PC-3 (cell line): ENCODE data around the gene STK36. TPM values are rescaled to one million over a fixed set of nuclear protein-coding genes. Genes with fewer than 3 reads are reported as not detected.

Experiments
- ATAC-seq: fragments of 200-7000 bp; cut with Tn5 transposase; 2 replicates; pipeline ENCODE4 v1.9.1; 2020; ENCODE audit warnings: mild to moderate bottlenecking, moderate library complexity
- Bru-seq: library from RNA; stranded (reverse); fragments of 400-500 nt; gene quantifications from one replicate; lab custom pipeline; 2021; lab: Mats Ljungman, UMichigan
- BruChase-seq, 2 experiments: library from RNA; stranded (reverse); fragments of 400-500 nt; gene quantifications; one replicate each; lab custom pipeline; 2021; lab: Mats Ljungman, UMichigan
- BruUV-seq: library from RNA; stranded (reverse); fragments of 400-500 nt; replicated peaks from 2 replicates; lab custom pipeline; 2021; lab: Mats Ljungman, UMichigan
- CTCF ChIA-PET: fragments of 300-600 bp; sonication (Branson Sonifier 250); formaldehyde crosslinking; loops from one replicate; lab custom pipeline; 2022; ENCODE audit warnings: antibody characterized with exemption; lab: Charles Lee
- POLR2A ChIA-PET: fragments of 300-600 bp; sonication (Branson Sonifier 250); formaldehyde crosslinking; loops from one replicate; lab custom pipeline; 2022; ENCODE audit warnings: antibody characterized with exemption; ENCODE audit not compliant: unreplicated experiment; lab: Charles Lee
- DNase-seq: peaks from one replicate; pipeline ENCODE4 v3.0.0-alpha.2; 2015
- H2AFZ ChIP-seq: fragments of 300-600 bp; sonication (generic); 2 replicates; pipeline ENCODE4 v1.6.0; 2016; ENCODE audit warnings: antibody characterized with exemption, low read length
- H3F3A ChIP-seq: fragments of 300-600 bp; sonication (generic); one replicate; pipeline ENCODE4 v1.6.0; 2017; ENCODE audit warnings: antibody characterized with exemption, low read length, control low read depth, mild to moderate bottlenecking; ENCODE audit not compliant: unreplicated experiment
- H3K27ac ChIP-seq: fragments of 300-600 bp; sonication (generic); 2 replicates; pipeline ENCODE4 v1.5.1; 2016; ENCODE audit warnings: mild to moderate bottlenecking, low read length
- H3K27me3 ChIP-seq: fragments of 300-600 bp; sonication (generic); 2 replicates; pipeline ENCODE4 v1.6.1; 2016; ENCODE audit warnings: low read length, mixed read lengths
- H3K36me3 ChIP-seq: fragments of 300-600 bp; sonication (generic); 2 replicates; pipeline ENCODE4 v1.6.1; 2016; ENCODE audit warnings: low read depth, mixed run types, low read length, mixed read lengths
- H3K4me1 ChIP-seq: fragments of 300-600 bp; sonication (generic); 2 replicates; pipeline ENCODE4 v1.5.1; 2016; ENCODE audit warnings: low read length; ENCODE audit not compliant: insufficient read depth
- H3K4me2 ChIP-seq: fragments of 300-600 bp; sonication (generic); 2 replicates; pipeline ENCODE4 v1.6.0; 2016; ENCODE audit warnings: low read length
- H3K4me3 ChIP-seq: fragments of 300-600 bp; sonication (generic); 2 replicates; pipeline ENCODE4 v1.5.1; 2016; ENCODE audit warnings: mild to moderate bottlenecking, low read length, mixed read lengths
- H3K79me2 ChIP-seq: fragments of 300-600 bp; sonication (generic); 2 replicates; pipeline ENCODE4 v1.6.1; 2017; ENCODE audit warnings: low read length, mixed read lengths
- H3K9ac ChIP-seq: fragments of 300-600 bp; sonication (generic); 2 replicates; pipeline ENCODE4 v1.6.0; 2016; ENCODE audit warnings: mild to moderate bottlenecking, low read length
- H3K9me2 ChIP-seq: fragments of 300-600 bp; sonication (generic); replicated peaks from 2 replicates; pipeline ENCODE4 v1.6.1; 2016; ENCODE audit warnings: mixed run types, low read length, mixed read lengths
- H3K9me3 ChIP-seq: fragments of 300-600 bp; sonication (generic); 2 replicates; pipeline ENCODE4 v1.6.1; 2016; ENCODE audit warnings: low read length, mixed read lengths
- H4K20me1 ChIP-seq: fragments of 300-600 bp; sonication (generic); 2 replicates; pipeline ENCODE4 v1.6.1; 2016; ENCODE audit warnings: low read length, mixed read lengths
- CTCF ChIP-seq: fragments of 300-600 bp; sonication (generic); conservative IDR thresholded peaks from 2 replicates; pipeline ENCODE4 v1.5.1; 2017; ENCODE audit warnings: antibody characterized with exemption, low read depth, mild to moderate bottlenecking, low read length
- EZH2 ChIP-seq: fragments of 300-600 bp; sonication (generic); IDR thresholded peaks from one replicate; pipeline ENCODE4 v1.6.1; 2017; ENCODE audit warnings: antibody characterized with exemption, mild to moderate bottlenecking, low read length; ENCODE audit not compliant: unreplicated experiment
- EZH2phosphoT487 ChIP-seq: fragments of 300-600 bp; sonication (generic); IDR thresholded peaks from 2 replicates; pipeline ENCODE4 v1.6.1; 2018; ENCODE audit warnings: mild to moderate bottlenecking, antibody characterized with exemption, low read length, borderline replicate concordance
- intact Hi-C: fragments of 100-400 bp; cut with micrococcal nuclease; formaldehyde crosslinking; loops from 2 replicates; pipeline ENCODE4 v1.9.0; 2023
- long read RNA-seq: library from polyadenylated mRNA; unstranded; transcript quantifications from one replicate; pipeline ENCODE4 v2.0.0, GENCODE V29; 2021; ENCODE audit not compliant: unreplicated experiment
- total RNA-seq: library from RNA; depleted of rRNA; stranded (reverse); fragments of >200 nt; gene quantifications from 2 replicates; pipeline ENCODE4 v1.2.3, GENCODE V29; 2014; rRNA removed

Gene STK36
- 32.9 and 48.2 TPM in 2 replicates for total RNA-seq
- percentile 65 among the genes with signal in this experiment for Bru-seq, nascent RNA
- percentile 85 among the genes with signal in this experiment for BruChase-seq, experiment 1, labeled RNA remaining after a 6-hour chase
- BruChase-seq, experiment 2, labeled RNA remaining after a 2-hour chase, result percentile 76 among the genes with signal in this experiment
- long read RNA-seq, full-length matches to known transcripts, result 1 of 62 reads
- long read RNA-seq, partial matches to known transcripts, result 33 of 62 reads
- long read RNA-seq, other reads (novel, unspliced or antisense), result 28 of 62 reads

- peak within 1 kb of the TSS; percentile 81 for H3K4me3 ChIP-seq
- no peaks in the 10 kb centered on the region for H3K9me2 ChIP-seq
- ChIA-PET POLR2A (interaction anchor here (0.6 to 1.1 kb wide), 4 partner anchors 11 to 178 kb away, joined by 3 to 36 read pairs (median 7); partner anchors contain the start of genes BCS1L and ZNF142), CTCF (interaction anchor here (0.6 kb wide), 3 partner anchors 12 to 227 kb away, joined by 3 to 4 read pairs (median 3); partner anchors contain the start of genes BCS1L and ZNF142)
- no peaks in the 10 kb centered on the region for H4K20me1 ChIP-seq
- H3K4me2 ChIP-seq, result peak within 1 kb of the TSS; percentile 95
- H2AFZ ChIP-seq, result peak within 1 kb of the TSS; percentile 97
- H3K4me1 ChIP-seq, result peaks cover 12% of the 10 kb centered on the region
- H3K79me2 ChIP-seq, result peaks cover 42% of the 10 kb centered on the region
- H3K9ac ChIP-seq, result peak within 1 kb of the TSS; percentile 88
- peak within 1 kb of the TSS; percentile 47 for H3K27ac ChIP-seq
- DNase-seq (peak; percentile 91), ATAC-seq (peak; percentile 91)
- no peaks in the 10 kb centered on the region for H3F3A ChIP-seq
- H3K9me3 ChIP-seq, result no peaks in the 10 kb centered on the region
- BruUV-seq, result no TSS peak
- intact Hi-C loops, result loop anchor here (1.0 kb wide), 1 partner anchor 13 kb away; the partner anchor contains the start of genes BCS1L and ZNF142
- TF ChIP-seq EZH2 (no peak), CTCF (no peak), EZH2phosphoT487 (no peak)
- peaks cover 8% of the 10 kb centered on the region for H3K36me3 ChIP-seq
- no peaks in the 10 kb centered on the region for H3K27me3 ChIP-seq
Observed at GRCh38 chr2:218671654-218672566, at the start of gene STK36, which contains the start of gene RNF25. STK36 (plus strand) TSS chr2:218672086; CDS start chr2:218672830, 744 bp downstream. RNF25 (minus strand) TSS chr2:218672002; CDS start chr2:218671970, 32 bp downstream.

DNA sequence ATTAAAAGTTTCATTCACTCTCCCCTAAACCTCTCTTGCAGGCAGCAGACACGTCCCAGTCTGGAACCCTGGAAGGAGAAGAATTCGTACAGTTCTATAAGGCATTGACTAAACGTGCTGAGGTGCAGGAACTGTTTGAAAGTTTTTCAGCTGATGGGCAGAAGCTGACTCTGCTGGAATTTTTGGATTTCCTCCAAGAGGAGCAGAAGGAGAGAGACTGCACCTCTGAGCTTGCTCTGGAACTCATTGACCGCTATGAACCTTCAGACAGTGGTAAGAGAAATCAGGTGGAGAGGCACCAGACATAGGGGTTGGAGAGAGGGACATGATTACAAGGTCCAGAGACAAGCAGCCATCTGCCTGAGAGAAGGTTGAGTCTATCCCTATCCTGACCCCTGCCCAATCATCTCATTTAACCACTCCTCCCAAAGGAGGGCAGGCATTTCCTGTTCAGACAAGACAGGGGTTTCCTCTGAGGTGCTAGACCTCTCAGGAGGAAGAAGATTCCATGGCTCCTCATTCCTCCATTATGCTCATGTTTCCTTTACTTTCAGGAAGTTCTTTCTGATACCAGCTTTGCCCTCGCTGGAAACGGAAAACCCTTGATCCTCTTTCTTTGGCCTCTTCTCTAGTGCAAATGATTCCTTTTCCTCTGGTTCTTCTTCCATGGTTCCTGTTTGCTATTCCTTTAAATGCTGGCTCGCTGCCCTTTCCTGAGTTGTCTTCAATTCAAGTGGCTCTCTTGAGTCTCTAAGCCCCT lies 49.1 kb upstream of the STK36 start:
- intact Hi-C loops, result no loop called here
- Histone ChIP-seq H2AFZ (no peak overlapping the region), H3K9me3 (no peaks in the 10 kb centered on the region), H3K27me3 (no peaks in the 10 kb centered on the region), H3K36me3 (no peaks in the 10 kb centered on the region), H4K20me1 (no peaks in the 10 kb centered on the region), H3K4me1 (no peaks in the 10 kb centered on the region), H3K4me3 (no peak overlapping the region), H3K79me2 (no peaks in the 10 kb centered on the region), H3K4me2 (no peak overlapping the region), H3F3A (no peaks in the 10 kb centered on the region), H3K27ac (no peak overlapping the region), H3K9me2 (no peaks in the 10 kb centered on the region), H3K9ac (no peak overlapping the region)
- no TSS peak for BruUV-seq
- ChIA-PET POLR2A (no interaction called here), CTCF (no interaction called here)
- no peak for DNase-seq
- no peak for TF ChIP-seq EZH2phosphoT487
- no peak for TF ChIP-seq CTCF
- no peak for TF ChIP-seq EZH2
- no peak for ATAC-seq
